ENCODE results near the gene SLC46A3. TPM values are rescaled to one million over a fixed set of nuclear protein-coding genes. Genes with fewer than 3 reads are reported as not detected.

Gene SLC46A3
- total RNA-seq, 1 experiment from 2014 or later: 0.84 TPM

DNA sequence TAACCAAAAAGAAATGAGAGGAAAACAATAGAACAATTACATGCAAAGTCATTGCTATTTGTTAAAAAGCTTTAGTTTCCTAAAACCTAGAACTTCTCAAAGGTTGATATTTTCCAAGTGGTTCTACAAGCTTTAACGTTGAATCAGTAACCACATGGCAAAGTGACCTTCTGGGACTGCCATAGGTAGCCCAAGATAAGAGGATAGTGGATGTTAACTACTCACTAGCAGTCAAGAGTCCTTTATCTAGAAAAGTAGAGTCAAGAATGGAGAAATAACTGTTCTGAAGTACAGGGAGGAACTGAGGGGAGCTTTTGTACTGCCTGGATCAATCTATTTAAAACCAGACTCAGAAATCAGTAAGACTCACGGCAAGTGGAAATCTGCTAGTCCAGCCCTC lies 9.9 kb upstream of the SLC46A3 start:
- DNase-seq (no peak), ATAC-seq (no peak)
- H3K27me3 ChIP-seq (ENCODE audit: low read length): no peaks in the 10 kb centered on the region
- H3K79me2 ChIP-seq (ENCODE audit: low read length): no peaks in the 10 kb centered on the region
- H4K20me1 ChIP-seq (ENCODE audit: low read length): no peaks in the 10 kb centered on the region
- H3K36me3 ChIP-seq (ENCODE audit: low read depth, low read length): no peaks in the 10 kb centered on the region
- no peaks in the 10 kb centered on the region for H3K4me1 ChIP-seq (ENCODE audit: insufficient read depth, low read length)
- H3K9ac ChIP-seq (ENCODE audit: low read length): no peak overlapping the region
- intact Hi-C loops (cut with micrococcal nuclease): no loop called here
- no peaks in the 10 kb centered on the region for H3K9me3 ChIP-seq (ENCODE audit: low read length)
- TF ChIP-seq, protein P1, sequence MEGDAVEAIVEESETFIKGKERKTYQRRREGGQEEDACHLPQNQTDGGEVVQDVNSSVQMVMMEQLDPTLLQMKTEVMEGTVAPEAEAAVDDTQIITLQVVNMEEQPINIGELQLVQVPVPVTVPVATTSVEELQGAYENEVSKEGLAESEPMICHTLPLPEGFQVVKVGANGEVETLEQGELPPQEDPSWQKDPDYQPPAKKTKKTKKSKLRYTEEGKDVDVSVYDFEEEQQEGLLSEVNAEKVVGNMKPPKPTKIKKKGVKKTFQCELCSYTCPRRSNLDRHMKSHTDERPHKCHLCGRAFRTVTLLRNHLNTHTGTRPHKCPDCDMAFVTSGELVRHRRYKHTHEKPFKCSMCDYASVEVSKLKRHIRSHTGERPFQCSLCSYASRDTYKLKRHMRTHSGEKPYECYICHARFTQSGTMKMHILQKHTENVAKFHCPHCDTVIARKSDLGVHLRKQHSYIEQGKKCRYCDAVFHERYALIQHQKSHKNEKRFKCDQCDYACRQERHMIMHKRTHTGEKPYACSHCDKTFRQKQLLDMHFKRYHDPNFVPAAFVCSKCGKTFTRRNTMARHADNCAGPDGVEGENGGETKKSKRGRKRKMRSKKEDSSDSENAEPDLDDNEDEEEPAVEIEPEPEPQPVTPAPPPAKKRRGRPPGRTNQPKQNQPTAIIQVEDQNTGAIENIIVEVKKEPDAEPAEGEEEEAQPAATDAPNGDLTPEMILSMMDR (conservative IDR thresholded peaks at IDR 0.05; ENCODE audit: low read depth, low read length): no peak
- TF ChIP-seq EZH2phosphoT487 (IDR thresholded peaks at IDR 0.05; ENCODE audit: borderline replicate concordance, low read length) (no peak), EZH2 (IDR thresholded peaks at IDR 0.05; ENCODE audit: low read length, unreplicated experiment) (no peak)
- POLR2A ChIA-PET (ENCODE audit: unreplicated experiment): no interaction called here
- no peak overlapping the region for H3K4me2 ChIP-seq (ENCODE audit: low read length)
- H3K9me2 ChIP-seq (replicated peaks; ENCODE audit: low read length): no peaks in the 10 kb centered on the region
- no TSS peak for BruUV-seq (replicated peaks)
- H3K27ac ChIP-seq (ENCODE audit: low read length): no peak overlapping the region
- no peak overlapping the region for H3K4me3 ChIP-seq (ENCODE audit: low read length)
- no peaks in the 10 kb centered on the region for H3F3A ChIP-seq (ENCODE audit: low read length, unreplicated experiment)
- H2AFZ ChIP-seq (ENCODE audit: low read length): no peak overlapping the region
- CTCF ChIA-PET: no interaction called here

DNA sequence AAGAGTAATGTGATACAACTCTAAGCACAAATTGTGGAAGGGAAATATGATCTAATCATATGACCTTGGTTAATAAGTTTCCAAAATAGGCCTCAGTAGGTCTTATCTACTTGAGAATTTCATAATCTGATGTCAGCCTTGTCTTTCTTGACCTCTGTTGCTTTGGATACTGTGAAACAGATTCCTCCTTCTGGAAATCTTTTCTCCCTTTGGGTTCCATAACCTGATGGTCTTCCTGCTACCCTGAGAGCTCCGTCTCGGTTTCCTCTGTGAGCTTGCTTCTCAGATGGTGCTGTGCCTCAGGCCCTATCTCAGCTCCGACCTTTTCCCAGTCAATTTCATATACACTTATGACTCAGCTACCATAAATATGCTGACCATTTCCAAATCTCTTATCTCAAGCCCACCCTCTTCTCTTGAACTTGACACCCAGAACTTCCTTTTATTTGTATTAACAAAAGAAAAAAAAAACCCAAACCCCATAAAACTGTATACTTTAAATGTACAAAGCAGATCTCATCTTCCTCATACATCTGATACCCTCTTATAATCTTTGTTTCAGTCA lies 6.4 kb upstream of the SLC46A3 start:
- no peak overlapping the region for H3K4me2 ChIP-seq (ENCODE audit: low read length)

DNA sequence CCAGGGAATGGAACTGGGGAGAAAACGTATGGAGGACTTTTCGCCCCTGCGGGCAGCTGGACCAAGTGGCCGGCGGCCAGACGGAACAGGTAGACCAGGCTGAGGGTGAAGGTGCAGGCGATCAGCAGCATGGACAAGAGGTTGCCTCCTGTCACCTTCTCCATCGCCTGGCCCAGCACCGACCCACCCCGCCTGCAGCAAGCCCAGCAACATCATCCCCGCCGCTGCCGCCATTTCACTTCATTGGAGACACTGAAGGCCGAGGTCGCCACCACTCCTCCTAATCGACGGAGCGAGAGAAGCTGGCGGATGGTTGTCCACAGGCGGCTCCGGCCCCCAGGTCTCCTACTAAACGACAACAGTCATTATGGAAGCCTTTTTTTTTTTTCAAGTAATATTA lies 5.0 kb upstream of the SLC46A3 start:
- ChIA-PET CTCF (no interaction called here), POLR2A (ENCODE audit: unreplicated experiment) (no interaction called here)
- H2AFZ ChIP-seq (ENCODE audit: low read length): no peak overlapping the region
- H3K9me3 ChIP-seq (ENCODE audit: low read length): no peaks in the 10 kb centered on the region
- peaks cover 7% of the 10 kb centered on the region; the same call in 1 of the 2 replicates for H3K4me1 ChIP-seq (ENCODE audit: insufficient read depth, low read length)
- H3F3A ChIP-seq (ENCODE audit: low read length, unreplicated experiment): no peaks in the 10 kb centered on the region
- no peaks in the 10 kb centered on the region for H4K20me1 ChIP-seq (ENCODE audit: low read length)
- H3K27me3 ChIP-seq (ENCODE audit: low read length): no peaks in the 10 kb centered on the region
- TF ChIP-seq, protein P1 (conservative IDR thresholded peaks at IDR 0.05; ENCODE audit: low read depth, low read length): no peak
- TF ChIP-seq EZH2phosphoT487 (IDR thresholded peaks at IDR 0.05; ENCODE audit: borderline replicate concordance, low read length): no peak
- TF ChIP-seq EZH2 (IDR thresholded peaks at IDR 0.05; ENCODE audit: low read length, unreplicated experiment): no peak
- no peak overlapping the region for H3K27ac ChIP-seq (ENCODE audit: low read length)
- intact Hi-C loops (cut with micrococcal nuclease): no loop called here
- no peak overlapping the region for H3K9ac ChIP-seq (ENCODE audit: low read length)
- H3K79me2 ChIP-seq (ENCODE audit: low read length): no peaks in the 10 kb centered on the region
- ATAC-seq (no peak), DNase-seq (no peak)
- no peaks in the 10 kb centered on the region for H3K36me3 ChIP-seq (ENCODE audit: low read depth, low read length)
- H3K4me2 ChIP-seq (ENCODE audit: low read length): no peak overlapping the region
- H3K9me2 ChIP-seq (replicated peaks; ENCODE audit: low read length): no peaks in the 10 kb centered on the region
- no peak overlapping the region for H3K4me3 ChIP-seq (ENCODE audit: low read length)
- no TSS peak for BruUV-seq (replicated peaks)

More for the DNA sequence above, 6.4 kb upstream of the SLC46A3 start:
- Histone ChIP-seq H3K4me3 (ENCODE audit: low read length) (no peak overlapping the region), H3F3A (ENCODE audit: low read length, unreplicated experiment) (no peaks in the 10 kb centered on the region), H2AFZ (ENCODE audit: low read length) (no peak overlapping the region), H3K9me2 (replicated peaks; ENCODE audit: low read length) (no peaks in the 10 kb centered on the region), H4K20me1 (ENCODE audit: low read length) (no peaks in the 10 kb centered on the region), H3K36me3 (ENCODE audit: low read depth, low read length) (no peaks in the 10 kb centered on the region), H3K27me3 (ENCODE audit: low read length) (no peaks in the 10 kb centered on the region), H3K79me2 (ENCODE audit: low read length) (no peaks in the 10 kb centered on the region), H3K27ac (ENCODE audit: low read length) (no peak overlapping the region), H3K9ac (ENCODE audit: low read length) (no peak overlapping the region), H3K4me1 (ENCODE audit: insufficient read depth, low read length) (no peaks in the 10 kb centered on the region), H3K9me3 (ENCODE audit: low read length) (no peaks in the 10 kb centered on the region)
- no TSS peak for BruUV-seq (replicated peaks)
- ATAC-seq (no peak), DNase-seq (no peak)
- TF ChIP-seq EZH2 (IDR thresholded peaks at IDR 0.05; ENCODE audit: low read length, unreplicated experiment) (no peak), EZH2phosphoT487 (IDR thresholded peaks at IDR 0.05; ENCODE audit: borderline replicate concordance, low read length) (no peak)
- TF ChIP-seq, protein P1 (conservative IDR thresholded peaks at IDR 0.05; ENCODE audit: low read depth, low read length): no peak
- intact Hi-C loops (cut with micrococcal nuclease): no loop called here
- ChIA-PET CTCF (no interaction called here), POLR2A (ENCODE audit: unreplicated experiment) (no interaction called here)

All from PC-3 (cell line).